NCI-H2196 (cell line): ENCODE measurements around the gene ADRA2C.

Experiments
- DNase-seq: peaks from one replicate; lab custom pipeline; 2025; ENCODE audit not compliant: unreplicated experiment; lab: John Stamatoyannopoulos, UW

The ADRA2C gene

GRCh38 chr4:3732076-3733028, 33.8 kb upstream of the ADRA2C start:
- no peak for DNase-seq

GRCh38 chr4:3733195-3733594, 33.0 kb upstream of the ADRA2C start:
- DNase-seq, result no peak

DNA sequence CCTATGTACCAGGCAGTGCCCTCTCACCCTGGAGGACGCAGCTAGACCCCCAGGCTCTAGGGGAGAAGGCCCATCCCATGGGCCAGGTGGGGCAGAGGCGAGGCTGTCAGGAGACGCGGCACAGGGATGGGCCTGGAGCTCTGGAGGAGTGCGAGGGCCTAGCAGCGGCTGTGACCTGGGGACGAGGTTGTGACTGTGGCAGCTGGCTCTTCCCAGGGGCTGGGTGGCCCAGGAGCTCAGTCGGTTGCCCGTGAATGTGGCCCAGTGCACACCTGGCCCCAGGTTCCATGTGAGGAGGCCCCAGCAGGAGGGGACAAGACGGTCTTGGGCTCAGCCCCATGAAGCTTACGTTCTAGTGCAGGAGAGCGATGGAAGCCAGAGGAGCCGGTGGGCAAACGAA, 31.0 kb upstream of the ADRA2C start:
- no peak for DNase-seq

GRCh38 chr4:3736290-3736689, 29.9 kb upstream of the ADRA2C start:
- no peak for DNase-seq

DNA sequence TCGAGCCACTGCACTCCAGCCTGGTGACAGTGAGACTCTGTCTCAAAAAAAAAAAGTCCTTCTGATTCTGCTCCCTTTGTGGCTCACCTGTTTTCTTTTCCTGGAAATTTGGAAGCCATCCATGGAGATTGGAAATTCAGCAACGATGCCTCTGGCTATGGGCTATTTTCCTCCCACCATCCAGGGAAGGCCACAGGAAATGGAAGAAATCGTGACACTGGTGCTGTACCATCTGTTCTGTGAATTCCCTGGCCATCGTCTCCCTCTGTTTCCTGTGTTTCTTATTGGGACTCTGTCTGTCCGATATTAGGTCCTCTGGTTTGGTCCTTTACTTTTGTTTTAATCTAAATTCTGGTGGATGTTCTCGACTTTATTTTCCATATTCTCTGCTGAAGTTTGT, 29.4 kb upstream of the ADRA2C start:
- DNase-seq, result no peak

GRCh38 chr4:3739577-3739976, 26.6 kb upstream of the ADRA2C start:
- no peak for DNase-seq

GRCh38 chr4:3740256-3740655, 25.9 kb upstream of the ADRA2C start:
- DNase-seq, result no peak

- DNase-seq, result no peak
Observed at GRCh38 chr4:3741217-3742011, 24.8 kb upstream of the ADRA2C start.

DNA sequence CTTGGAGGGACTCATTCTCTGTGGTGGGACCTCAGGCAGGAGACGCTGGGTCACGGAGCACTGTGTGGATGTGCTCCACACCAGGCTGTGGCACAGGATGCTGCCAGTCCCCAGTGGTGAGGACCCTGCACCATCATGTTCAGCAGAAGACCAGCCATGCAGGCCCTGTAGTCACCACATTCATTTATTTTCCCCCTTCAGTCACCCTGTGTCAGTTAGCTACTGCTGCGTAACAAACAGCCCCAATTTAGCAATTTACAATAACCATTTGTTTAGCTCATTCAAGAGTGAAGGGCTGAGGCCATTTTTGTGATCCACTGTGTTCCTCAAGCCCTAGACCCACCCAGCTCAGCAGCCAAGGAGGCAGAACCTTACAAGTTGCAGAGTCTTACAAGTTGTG, 23.6 kb upstream of the ADRA2C start:
- DNase-seq, result no peak

GRCh38 chr4:3744232-3744631, 22.0 kb upstream of the ADRA2C start:
- DNase-seq, result no peak

DNA sequence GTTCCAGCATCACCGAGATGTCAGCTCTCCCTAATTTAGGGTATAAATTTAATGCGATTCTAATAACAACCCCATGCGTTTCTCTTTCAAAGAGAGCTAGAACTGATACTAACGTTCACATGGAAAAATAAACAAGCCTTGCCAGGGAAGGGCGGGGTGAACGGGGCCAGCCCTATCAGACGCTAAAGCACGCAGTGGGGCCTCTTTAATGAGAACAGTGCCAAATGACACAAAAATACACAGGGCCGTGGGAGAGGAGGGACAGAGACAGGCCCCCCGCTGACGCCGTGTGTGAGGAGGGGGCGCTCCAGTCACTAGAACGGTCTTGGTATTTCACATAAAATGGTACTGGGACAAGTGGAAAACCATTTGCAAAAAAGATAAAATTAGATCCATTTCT, 21.3 kb upstream of the ADRA2C start:
- no peak for DNase-seq

- no peak for DNase-seq
Observed at GRCh38 chr4:3745886-3746656, 20.1 kb upstream of the ADRA2C start.

DNA sequence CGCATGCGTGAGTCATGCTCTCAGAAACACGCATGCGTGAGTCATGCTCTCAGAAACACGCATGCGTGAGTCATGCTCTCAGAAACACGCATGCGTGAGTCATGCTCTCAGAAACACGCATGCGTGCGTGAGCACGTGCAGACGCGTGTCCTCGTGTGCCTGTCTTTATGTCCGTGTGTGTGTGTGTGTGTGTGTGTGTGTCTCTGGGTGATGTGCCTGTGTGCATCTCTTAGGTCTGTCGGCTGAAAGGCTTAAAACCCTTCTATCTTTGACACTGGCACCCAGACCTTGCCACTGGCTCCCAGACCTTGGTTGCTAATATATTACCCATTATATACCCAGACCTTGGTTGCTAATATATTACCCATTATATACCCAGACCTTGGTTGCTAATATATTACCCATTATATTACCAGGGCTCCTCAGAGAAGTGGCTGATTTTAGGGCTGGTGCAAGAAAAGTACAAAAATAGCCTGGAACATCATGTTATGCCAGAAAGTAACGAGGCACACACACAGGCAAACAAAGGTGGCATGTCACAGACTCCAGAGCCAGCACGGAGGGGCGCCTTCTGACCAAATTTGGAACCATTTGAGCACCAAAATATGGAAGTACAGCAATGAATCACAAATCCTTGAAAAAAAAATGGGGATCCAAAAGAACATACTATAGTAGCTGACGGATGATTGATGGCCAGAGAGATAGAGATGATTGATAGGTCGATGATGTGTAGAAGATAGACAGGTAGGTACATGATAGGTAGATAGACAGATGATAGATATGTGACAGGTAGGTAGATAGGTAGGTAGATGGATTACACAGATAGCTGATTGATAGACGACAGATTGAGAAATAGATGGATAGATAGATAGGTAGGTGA, 19.2 kb upstream of the ADRA2C start:
- DNase-seq, result no peak

DNA sequence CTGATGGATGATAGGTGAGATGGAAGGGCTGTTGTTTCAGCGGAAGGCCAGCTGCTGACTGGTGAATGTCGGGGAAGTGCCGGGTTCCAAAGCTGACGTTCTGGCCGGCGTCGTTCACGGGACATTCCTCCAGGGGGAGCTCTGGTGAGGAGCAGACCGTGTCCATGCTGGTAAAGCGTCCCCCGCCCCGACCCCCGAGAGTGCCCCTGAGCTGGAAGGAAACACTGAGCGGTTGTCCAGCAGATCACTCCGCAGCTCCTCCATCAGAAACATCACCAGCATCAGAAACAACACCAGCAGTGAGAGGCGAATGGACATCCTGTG, 18.6 kb upstream of the ADRA2C start:
- no peak for DNase-seq

GRCh38 chr4:3748136-3748898, 17.9 kb upstream of the ADRA2C start:
- no peak for DNase-seq

DNA sequence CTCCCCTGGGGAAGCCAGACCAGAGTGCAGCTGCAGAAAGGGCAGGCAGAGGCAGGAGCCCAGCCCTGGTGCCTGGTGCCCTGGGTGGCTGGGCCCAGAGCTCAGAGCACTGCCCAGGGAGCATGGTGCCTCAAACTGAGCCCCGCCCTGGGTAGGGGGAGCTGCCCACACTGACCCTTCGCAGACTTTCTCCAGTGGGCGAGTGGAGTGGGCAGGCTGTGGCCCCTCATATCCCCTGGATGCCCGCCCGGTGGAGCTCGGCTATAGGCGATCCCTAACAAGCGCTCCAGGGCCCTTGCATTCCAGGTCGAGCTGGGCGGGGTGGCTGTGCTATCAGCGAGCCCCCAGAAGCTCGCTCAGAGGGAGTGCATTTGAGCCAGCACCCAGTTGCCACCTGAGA, 17.1 kb upstream of the ADRA2C start:
- no peak for DNase-seq

- DNase-seq, result no peak
Observed at GRCh38 chr4:3750334-3750733, 15.9 kb upstream of the ADRA2C start.

DNA sequence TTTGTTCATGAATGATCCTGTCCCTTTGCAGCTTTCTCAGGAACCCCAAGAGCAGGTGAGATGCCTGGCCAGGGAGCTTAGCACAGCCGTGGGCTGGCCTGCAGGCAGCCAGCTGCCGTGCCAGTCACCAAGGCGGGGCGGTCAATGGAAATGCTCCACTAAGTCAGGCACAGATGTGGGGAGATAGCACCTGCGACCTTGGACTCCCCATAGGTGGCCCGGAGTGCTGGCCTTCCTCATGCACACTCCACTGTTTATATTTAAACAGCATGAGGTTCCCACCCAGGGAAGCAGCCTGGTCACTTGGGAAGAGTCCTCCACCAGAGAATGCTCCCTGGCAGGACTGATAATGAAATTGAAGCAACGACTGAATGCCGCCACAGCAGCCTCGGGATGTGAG, 14.2 kb upstream of the ADRA2C start:
- no peak for DNase-seq

GRCh38 chr4:3753726-3754412, 12.3 kb upstream of the ADRA2C start:
- no peak for DNase-seq
